Stimulated activated CD4-positive, alpha-beta T cell treated with anti-CD3 and anti-CD28 coated beads, Interleukin-4, amount 100 ng/mL, for 1 hour (primary cell): ENCODE data around the gene SYNE1.

Source experiments
- DNase-seq: peaks from one replicate; pipeline ENCODE4 v3.0.0-alpha.2; 2020

SYNE1 gene

GRCh38 chr6:152416652-152417051, 220.5 kb downstream of the SYNE1 start:
- no peak for DNase-seq

GRCh38 chr6:152404936-152405595, 232.1 kb downstream of the SYNE1 start:
- DNase-seq, result no peak

- no peak for DNase-seq
Observed at GRCh38 chr6:152404086-152404857, 232.9 kb downstream of the SYNE1 start.

- DNase-seq, result no peak
Observed at GRCh38 chr6:152402791-152403190, 234.4 kb downstream of the SYNE1 start.

- no peak for DNase-seq
Observed at GRCh38 chr6:152401978-152402377, 235.2 kb downstream of the SYNE1 start.

- no peak for DNase-seq
Observed at GRCh38 chr6:152399399-152399798, 237.8 kb downstream of the SYNE1 start.

- no peak for DNase-seq
Observed at GRCh38 chr6:152398993-152399392, 238.2 kb downstream of the SYNE1 start.

- DNase-seq, result no peak
Observed at GRCh38 chr6:152398316-152398715, 238.8 kb downstream of the SYNE1 start.

GRCh38 chr6:152394303-152394702, 242.9 kb downstream of the SYNE1 start:
- no peak for DNase-seq

GRCh38 chr6:152391179-152391880, 245.8 kb downstream of the SYNE1 start:
- no peak for DNase-seq

GRCh38 chr6:152387091-152387490, 250.1 kb downstream of the SYNE1 start:
- no peak for DNase-seq

- DNase-seq, result no peak
Observed at GRCh38 chr6:152386131-152386530, 251.0 kb downstream of the SYNE1 start.

GRCh38 chr6:152380993-152381898, 255.9 kb downstream of the SYNE1 start:
- DNase-seq, result no peak

- DNase-seq, result no peak
Observed at GRCh38 chr6:152380351-152380767, 256.8 kb downstream of the SYNE1 start.

GRCh38 chr6:152379423-152379822, 257.7 kb downstream of the SYNE1 start:
- no peak for DNase-seq

- no peak for DNase-seq
Observed at GRCh38 chr6:152378169-152378568, 259.0 kb downstream of the SYNE1 start.

- DNase-seq, result no peak
Observed at GRCh38 chr6:152375197-152375596, 262.0 kb downstream of the SYNE1 start.

GRCh38 chr6:152372945-152373344, 264.2 kb downstream of the SYNE1 start:
- DNase-seq, result no peak

GRCh38 chr6:152371775-152372174, 265.4 kb downstream of the SYNE1 start:
- no peak for DNase-seq

- DNase-seq, result no peak
Observed at GRCh38 chr6:152368751-152369624, 268.2 kb downstream of the SYNE1 start.

GRCh38 chr6:152364866-152365265, 272.3 kb downstream of the SYNE1 start:
- DNase-seq, result no peak

GRCh38 chr6:152360034-152360433, 277.1 kb downstream of the SYNE1 start:
- DNase-seq, result no peak
